Muscle layer of colon (tissue), 2 donors: ENCODE measurements around the gene GNB5.
"Not testable (repeated sequence)": the region's sequence is repeated elsewhere in the genome, so short reads cannot be mapped to it uniquely, and the experiment has no call there.

ENCODE experiments used
- H3K27ac ChIP-seq: one replicate; pipeline ENCODE4 v1.7.0; 2013; ENCODE audit warnings: low read depth, mild to moderate bottlenecking, low read length, moderate library complexity
- H3K27me3 ChIP-seq, 2 donors: one replicate each; pipeline ENCODE4 v1.7.0; 2013; ENCODE audit warnings: low read length in 2 of 2, mild to moderate bottlenecking in 2 of 2; ENCODE audit not compliant: insufficient read depth in 2 of 2, control insufficient read depth in 1 of 2
- H3K36me3 ChIP-seq: one replicate; pipeline ENCODE4 v1.7.0; 2013; ENCODE audit warnings: mild to moderate bottlenecking, low read length; ENCODE audit not compliant: insufficient read depth
- H3K4me1 ChIP-seq: one replicate; pipeline ENCODE4 v1.7.0; 2013; ENCODE audit warnings: mild to moderate bottlenecking, low read length; ENCODE audit not compliant: insufficient read depth
- H3K4me3 ChIP-seq, 2 donors: one replicate each; pipeline ENCODE4 v1.7.0; 2013; ENCODE audit warnings: low read length in 2 of 2, low read depth in 1 of 2, mild to moderate bottlenecking in 1 of 2, moderate library complexity in 1 of 2
- H3K9ac ChIP-seq: one replicate; pipeline ENCODE4 v1.7.0; 2013; ENCODE audit warnings: low read length
- H3K9me3 ChIP-seq: one replicate; pipeline ENCODE4 v1.7.0; 2013; ENCODE audit warnings: mild to moderate bottlenecking, low read length
- donor health status: abdominal sarcoma.
- donor health status: Adenocarcinoma of cecum.

GNB5 gene

DNA sequence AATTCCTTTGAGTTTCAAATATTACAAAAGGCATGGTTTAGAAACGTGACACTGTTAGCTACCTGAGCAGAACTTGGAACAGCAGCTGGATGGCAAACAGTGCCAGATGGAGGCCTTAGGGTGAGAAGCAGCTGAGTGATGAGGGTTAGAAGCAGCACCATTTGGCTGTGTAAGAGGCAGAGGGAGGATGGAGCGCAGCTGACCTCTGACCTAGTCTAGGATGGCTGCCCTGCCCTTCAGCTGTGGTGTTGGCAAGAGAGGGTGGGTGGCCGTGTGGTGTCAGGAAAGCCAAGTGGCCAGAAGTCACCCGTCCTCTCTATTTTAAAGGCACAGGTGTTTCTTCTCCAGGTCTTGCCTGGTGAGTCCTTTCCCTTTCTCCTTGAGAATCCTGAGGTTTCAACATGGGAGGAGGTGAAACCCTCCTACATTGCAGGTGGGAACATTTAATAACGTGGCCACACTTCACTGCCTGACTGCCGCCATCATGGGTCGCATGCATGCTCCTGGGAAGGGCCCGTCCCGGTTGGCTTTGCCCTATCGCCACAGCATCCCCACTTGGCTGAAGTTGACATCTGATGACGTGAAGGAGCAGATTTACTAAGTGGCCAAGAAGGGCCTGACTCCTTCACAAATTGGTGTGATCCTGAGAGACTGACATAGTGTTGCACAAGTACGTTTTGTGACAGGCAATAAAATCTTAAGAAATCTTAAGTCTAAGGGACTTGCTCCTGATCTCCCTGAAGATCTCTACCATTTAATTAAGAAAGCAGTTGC, 96.2 kb downstream of the GNB5 start:
- no peak overlapping the region for H3K4me3 ChIP-seq
- no peak overlapping the region for H3K9ac ChIP-seq
- no peaks in the 10 kb centered on the region for H3K27me3 ChIP-seq
- H3K4me1 ChIP-seq = peaks cover 24% of the 10 kb centered on the region
- no peaks in the 10 kb centered on the region for H3K36me3 ChIP-seq
- no peaks in the 10 kb centered on the region for H3K9me3 ChIP-seq
- H3K27ac ChIP-seq = no peak overlapping the region

DNA sequence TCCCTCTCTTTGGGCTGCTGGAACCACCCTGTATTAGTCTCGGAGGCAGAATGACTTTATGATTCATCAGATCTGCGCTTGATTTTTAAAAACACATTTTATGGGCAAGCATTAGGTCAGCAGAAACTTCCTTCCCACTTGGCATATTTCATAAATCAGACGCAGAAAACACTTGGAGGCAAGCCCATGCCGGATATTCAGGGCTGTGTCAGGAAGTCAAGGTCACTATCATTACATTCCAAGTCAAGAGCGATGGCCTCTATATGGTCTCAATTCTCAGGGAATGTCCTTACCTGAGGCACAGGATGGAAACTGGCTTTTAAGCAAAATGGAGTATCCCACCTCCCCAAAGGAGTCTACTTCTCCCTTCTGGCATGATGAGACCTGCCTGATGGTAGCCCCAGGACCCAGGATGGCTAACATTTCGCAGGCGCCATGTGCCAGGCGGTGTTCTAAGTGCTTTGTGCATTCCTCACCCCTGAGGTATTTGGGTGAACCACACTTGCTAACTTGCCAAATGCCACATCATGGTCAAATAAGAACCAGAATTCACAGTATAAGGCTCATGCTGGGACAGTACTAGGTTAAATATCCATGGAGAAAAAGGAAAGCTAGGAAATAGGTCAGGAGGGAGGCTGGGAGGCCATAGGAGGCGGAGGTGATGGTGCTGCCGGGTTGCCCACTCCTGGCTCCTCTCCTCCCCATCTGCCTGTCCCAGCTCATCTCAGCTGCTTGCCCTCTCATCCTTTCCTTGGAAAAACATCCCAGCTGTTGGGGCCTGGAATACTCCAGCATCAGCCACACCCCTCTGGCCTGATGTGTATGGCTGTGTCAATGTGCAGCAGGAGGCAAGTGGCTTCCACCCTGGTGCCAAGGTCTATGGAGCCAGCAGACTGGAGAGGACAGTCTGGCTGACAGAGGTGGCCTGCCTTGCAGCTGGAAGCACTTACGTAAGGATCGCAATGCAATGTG, 97.4 kb downstream of the GNB5 start:
- Histone ChIP-seq H3K27ac (no peak overlapping the region), H3K36me3 (no peaks in the 10 kb centered on the region), H3K27me3 (no peaks in the 10 kb centered on the region), H3K9me3 (no peaks in the 10 kb centered on the region), H3K4me1 (peaks cover 24% of the 10 kb centered on the region), H3K9ac (no peak overlapping the region), H3K4me3 (no peak overlapping the region)

DNA sequence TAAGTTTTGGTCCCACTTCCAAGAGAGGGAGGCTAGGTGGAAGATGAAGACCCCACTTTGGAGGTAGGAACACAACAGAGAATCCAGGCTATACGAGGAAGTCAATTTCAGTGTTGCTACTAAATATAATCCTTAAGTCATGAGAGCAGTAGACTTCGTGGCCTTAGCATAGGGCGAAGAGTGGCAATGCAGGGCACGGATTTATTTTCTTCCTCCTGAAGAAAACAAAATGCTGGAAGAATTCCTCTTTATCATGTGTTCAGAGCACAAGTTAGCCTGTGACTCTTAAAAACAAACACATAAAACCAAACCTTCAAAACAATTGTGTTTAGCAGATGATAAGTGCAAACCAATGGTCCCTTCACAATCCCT, 98.0 kb downstream of the GNB5 start:
- no peak overlapping the region for H3K27ac ChIP-seq
- H3K9ac ChIP-seq = no peak overlapping the region
- no peaks in the 10 kb centered on the region for H3K9me3 ChIP-seq

DNA sequence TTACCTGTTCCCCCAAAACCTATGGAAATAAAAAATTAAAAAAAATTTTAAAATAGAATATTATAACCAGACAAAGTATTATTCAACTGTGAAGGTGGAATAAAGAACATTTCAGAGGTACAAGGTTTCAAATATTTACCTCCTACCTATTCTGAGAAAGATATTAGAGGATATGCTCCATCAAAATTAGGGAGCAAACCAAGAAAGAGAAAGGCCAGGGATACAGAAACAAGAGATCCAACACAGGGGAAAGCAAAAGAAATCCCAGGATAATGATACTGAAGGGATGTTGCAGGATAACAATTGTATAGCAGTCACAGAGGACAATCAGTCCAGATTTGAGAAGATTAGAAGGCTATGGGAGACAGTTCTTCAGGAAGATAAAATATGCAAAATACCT, 101.0 kb downstream of the GNB5 start:
- Histone ChIP-seq H3K4me1 (peaks cover 23% of the 10 kb centered on the region), H3K27ac (no peak overlapping the region), H3K9ac (no peak overlapping the region), H3K27me3 (no peaks in the 10 kb centered on the region), H3K36me3 (no peaks in the 10 kb centered on the region), H3K9me3 (peaks cover 10% of the 10 kb centered on the region), H3K4me3 (no peak overlapping the region)

More for the DNA sequence above, 98.0 kb downstream of the GNB5 start:
- Histone ChIP-seq H3K27me3 (no peaks in the 10 kb centered on the region), H3K36me3 (no peaks in the 10 kb centered on the region), H3K4me1 (peaks cover 24% of the 10 kb centered on the region), H3K4me3 (no peak overlapping the region)

DNA sequence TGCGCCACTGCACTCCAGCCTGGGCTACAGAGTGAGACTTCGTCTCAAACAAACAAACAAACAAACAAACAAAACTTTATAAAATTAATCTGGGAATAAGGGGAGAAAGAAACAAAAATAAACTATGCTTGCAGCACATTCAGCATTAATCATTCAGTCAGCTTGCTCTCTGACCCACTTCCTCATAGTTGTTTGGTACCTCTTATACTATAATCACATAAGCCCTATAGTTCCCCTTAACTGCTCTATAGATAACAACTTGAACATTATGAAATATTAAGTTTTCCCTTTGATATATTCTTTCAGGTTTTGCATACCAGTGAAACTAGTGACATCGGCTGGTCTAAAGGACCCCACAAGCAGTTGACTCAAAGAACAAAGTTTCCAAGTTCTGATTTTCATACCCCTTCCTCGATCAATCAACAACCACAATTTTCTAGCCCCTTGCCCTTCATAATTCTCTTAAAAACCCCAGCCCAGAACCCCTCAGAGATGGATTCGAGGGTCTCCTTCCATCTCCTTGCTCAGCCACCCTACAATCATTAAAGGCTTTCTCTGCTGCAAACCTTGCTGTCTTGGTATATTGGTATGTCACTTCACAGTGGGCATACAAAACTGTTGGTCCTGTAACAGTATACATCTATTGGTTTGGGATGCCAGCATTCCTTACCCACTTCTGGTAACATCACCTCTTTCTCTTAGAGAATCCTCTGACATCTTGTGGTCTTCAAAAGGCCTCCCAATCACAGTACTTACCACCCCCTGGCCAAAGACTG, 105.0 kb downstream of the GNB5 start:
- Histone ChIP-seq H3K9ac (no peak overlapping the region), H3K4me1 (no peaks in the 10 kb centered on the region), H3K9me3 (peaks cover 10% of the 10 kb centered on the region), H3K36me3 (no peaks in the 10 kb centered on the region), H3K4me3 (no peak overlapping the region), H3K27me3 (no peaks in the 10 kb centered on the region), H3K27ac (no peak overlapping the region)

DNA sequence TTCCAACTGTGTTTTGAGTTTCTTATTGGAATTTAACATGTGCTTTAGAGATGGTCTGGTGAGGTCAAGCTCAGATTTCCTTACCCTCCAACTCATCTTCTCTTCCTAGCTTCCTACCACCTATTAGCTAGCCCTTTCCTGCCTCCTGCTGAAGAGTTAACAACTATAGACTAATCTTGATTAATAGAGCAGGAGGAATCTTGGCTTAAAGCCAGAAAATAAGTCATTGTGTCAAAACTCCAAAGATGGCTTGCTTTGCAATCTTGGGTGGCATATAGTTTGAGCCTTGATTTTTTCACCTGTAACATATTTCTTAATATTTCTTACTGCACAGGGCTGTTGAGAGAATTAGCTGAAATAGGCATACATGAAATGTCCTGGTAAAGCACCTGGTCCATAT, 105.9 kb downstream of the GNB5 start:
- no peak overlapping the region for H3K9ac ChIP-seq
- peaks cover 10% of the 10 kb centered on the region for H3K9me3 ChIP-seq
- H3K36me3 ChIP-seq = no peaks in the 10 kb centered on the region
- no peak overlapping the region for H3K4me3 ChIP-seq
- no peaks in the 10 kb centered on the region for H3K27me3 ChIP-seq
- H3K4me1 ChIP-seq = no peaks in the 10 kb centered on the region
- no peak overlapping the region for H3K27ac ChIP-seq

DNA sequence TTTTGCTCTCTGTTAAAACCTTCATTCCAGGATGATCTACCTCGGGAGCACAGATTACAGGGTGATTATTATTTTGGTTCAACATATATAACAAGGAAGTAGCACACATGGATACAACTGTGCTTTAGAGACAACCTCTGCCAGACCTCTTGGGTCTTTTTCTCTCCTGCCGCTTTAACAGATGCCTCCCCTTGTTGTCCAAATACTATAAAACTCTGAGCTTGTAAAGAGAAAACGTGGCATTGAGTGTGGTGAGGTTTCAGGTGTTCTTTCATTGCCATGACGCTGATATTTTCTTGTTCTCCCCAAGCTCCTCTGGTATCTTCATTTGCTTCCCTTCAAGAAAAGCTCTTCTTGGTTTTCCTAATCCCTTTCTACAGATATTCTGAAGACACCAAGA, 107.6 kb downstream of the GNB5 start:
- no peak overlapping the region for H3K27ac ChIP-seq
- H3K4me3 ChIP-seq = no peak overlapping the region
- H3K4me1 ChIP-seq = no peaks in the 10 kb centered on the region
- H3K36me3 ChIP-seq = no peaks in the 10 kb centered on the region
- H3K9ac ChIP-seq = no peak overlapping the region
- peaks cover 10% of the 10 kb centered on the region for H3K9me3 ChIP-seq
- no peaks in the 10 kb centered on the region for H3K27me3 ChIP-seq

DNA sequence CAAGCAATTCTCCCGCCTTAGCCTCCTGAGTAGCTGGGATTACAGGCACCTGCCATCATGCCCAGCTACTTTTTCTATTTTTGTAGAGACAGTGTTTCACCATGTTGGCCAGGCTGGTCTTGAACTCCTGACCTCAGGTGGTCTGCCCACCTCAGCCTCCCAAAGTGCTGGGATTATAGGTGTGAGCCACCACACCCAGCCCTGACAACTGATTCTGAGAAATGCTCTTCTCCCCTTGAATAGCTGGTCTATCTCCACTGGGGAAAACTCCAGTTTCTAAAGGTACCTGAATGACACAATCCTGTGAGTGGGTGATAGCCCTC, 108.2 kb downstream of the GNB5 start:
- peaks cover 10% of the 10 kb centered on the region for H3K9me3 ChIP-seq
- H3K27ac ChIP-seq, H3K27me3 ChIP-seq, H3K36me3 ChIP-seq, H3K4me1 ChIP-seq, H3K4me3 ChIP-seq, H3K9ac ChIP-seq: not testable (repeated sequence)

DNA sequence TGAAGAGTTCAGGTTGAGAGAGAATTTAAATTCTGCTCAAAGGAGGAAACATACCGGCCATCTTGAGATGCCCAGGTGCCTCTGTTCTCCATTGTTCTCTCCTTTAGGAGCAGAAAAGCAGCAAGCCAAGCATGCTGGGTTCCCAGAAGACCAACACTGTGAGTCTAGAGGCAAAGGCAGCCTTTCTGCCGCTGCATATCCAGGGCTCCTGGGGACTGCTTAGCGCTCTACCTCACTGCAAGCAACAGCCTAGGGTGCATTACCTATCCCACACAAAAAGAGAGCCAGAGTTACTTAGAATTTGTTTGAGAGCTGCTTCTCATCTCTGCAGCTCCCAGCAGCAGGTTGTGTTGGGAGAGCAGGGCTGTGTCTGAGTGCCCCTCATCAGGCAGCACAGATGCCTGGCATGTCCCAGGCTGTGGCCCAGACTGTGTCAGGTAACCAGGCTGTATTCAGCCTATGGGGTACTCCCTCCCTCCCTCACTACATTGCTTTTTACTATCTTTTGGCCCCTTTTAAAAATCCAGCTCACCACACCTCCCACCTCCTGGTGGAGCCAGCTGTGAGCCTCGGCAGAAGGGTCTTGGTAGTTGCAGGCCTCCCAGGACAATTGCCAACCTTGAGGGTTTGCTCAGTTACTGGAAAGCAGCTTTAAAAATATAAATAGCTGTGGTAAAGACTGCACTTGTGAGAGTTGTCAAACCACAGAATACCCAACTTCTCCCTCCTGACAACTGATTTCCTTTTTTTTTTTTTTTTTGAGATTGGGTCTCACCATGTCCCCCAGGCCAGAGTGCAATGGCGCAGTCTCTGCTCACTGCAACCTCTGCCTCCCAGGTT, 108.8 kb downstream of the GNB5 start:
- Histone ChIP-seq H3K9me3 (peaks cover 10% of the 10 kb centered on the region), H3K27me3 (no peaks in the 10 kb centered on the region), H3K4me3 (no peak overlapping the region), H3K9ac (no peak overlapping the region), H3K4me1 (no peaks in the 10 kb centered on the region), H3K27ac (no peak overlapping the region), H3K36me3 (no peaks in the 10 kb centered on the region)

DNA sequence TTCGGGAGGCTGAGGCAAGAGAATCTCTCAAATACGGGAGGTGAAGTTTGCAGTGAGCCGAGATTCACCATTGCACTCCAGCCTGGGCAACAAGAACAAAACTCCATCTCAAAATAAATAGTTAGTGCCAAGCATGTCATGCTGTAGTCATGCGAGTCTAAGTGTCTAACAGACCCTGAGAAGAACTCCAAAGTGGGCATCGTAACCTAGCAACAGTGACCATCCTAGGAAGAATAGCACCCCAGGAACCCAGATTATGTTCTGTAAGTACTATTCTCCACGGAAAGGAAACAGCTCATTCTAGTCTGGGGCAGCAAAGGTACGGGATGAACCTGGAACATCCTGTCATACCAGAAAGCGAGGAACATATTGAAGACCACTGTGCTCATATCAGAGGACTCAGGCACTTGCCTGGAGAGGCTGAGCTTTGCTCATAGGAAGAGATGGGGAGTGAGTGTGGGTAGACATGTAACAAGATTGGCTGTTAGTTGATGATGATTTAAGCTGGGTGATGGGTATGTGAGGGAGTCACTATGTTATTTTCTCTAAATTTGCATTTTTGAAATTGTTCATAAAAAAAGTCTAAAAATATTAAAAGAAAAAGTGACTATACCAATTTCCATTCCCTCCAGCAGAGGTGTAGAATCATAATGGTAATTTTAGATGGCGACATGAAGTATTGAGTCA, 110.3 kb downstream of the GNB5 start:
- H3K4me1 ChIP-seq = no peaks in the 10 kb centered on the region
- H3K9me3 ChIP-seq = no peaks in the 10 kb centered on the region
- H3K4me3 ChIP-seq = no peak overlapping the region
- H3K27me3 ChIP-seq = no peaks in the 10 kb centered on the region
- H3K27ac ChIP-seq = no peak overlapping the region
- no peak overlapping the region for H3K9ac ChIP-seq
- no peaks in the 10 kb centered on the region for H3K36me3 ChIP-seq
